SJCRH30 (cell line): Measurements from ENCODE around the gene CNTNAP2. TPM values are rescaled to one million over a fixed set of nuclear protein-coding genes. Genes with fewer than 3 reads are reported as not detected.

Experiments
- DNase-seq, 2 experiments: peaks; one replicate each; pipeline ENCODE4 v3.0.0-alpha.2; 2015 to 2020
- H3K27ac ChIP-seq: fragments of 250-450 bp; sonication (Bioruptor Pico); 2 replicates; pipeline ENCODE4 v1.5.1; 2020; ENCODE audit warnings: mild to moderate bottlenecking, moderate library complexity
- H3K27me3 ChIP-seq: fragments of 250-450 bp; sonication (Bioruptor Pico); 2 replicates; pipeline ENCODE4 v1.5.1; 2020; ENCODE audit warnings: mild to moderate bottlenecking, moderate library complexity
- H3K36me3 ChIP-seq: fragments of 250-450 bp; sonication (Bioruptor Pico); 2 replicates; pipeline ENCODE4 v1.5.1; 2020; ENCODE audit warnings: mild to moderate bottlenecking, moderate library complexity
- H3K4me1 ChIP-seq: fragments of 250-450 bp; sonication (Bioruptor Pico); 2 replicates; pipeline ENCODE4 v1.5.1; 2020; ENCODE audit warnings: mild to moderate bottlenecking, moderate library complexity
- H3K4me3 ChIP-seq: fragments of 250-450 bp; sonication (Bioruptor Pico); 2 replicates; pipeline ENCODE4 v1.5.1; 2020; ENCODE audit warnings: mild to moderate bottlenecking, moderate library complexity
- H3K9me3 ChIP-seq: fragments of 250-450 bp; sonication (Bioruptor Pico); replicated peaks from 2 replicates; pipeline ENCODE4 v1.5.1; 2020; ENCODE audit warnings: mild to moderate bottlenecking, moderate library complexity
- total RNA-seq: library from RNA; depleted of rRNA; stranded (reverse); fragments of >200 nt; shearing (Covaris generic); gene quantifications from 2 replicates; pipeline ENCODE4 v1.2.3, GENCODE V29; 2014

Gene CNTNAP2
- total RNA-seq, 1 experiment from 2014 or later = not detected

- no peaks in the 10 kb centered on the region for H3K36me3 ChIP-seq
- H3K4me3 ChIP-seq = no peak overlapping the region
- peaks cover 52% of the 10 kb centered on the region for H3K27me3 ChIP-seq
- no peaks in the 10 kb centered on the region for H3K4me1 ChIP-seq
- no peak for DNase-seq
- H3K9me3 ChIP-seq = no peaks in the 10 kb centered on the region
- H3K27ac ChIP-seq = no peak overlapping the region
Measured at GRCh38 chr7:148337995-148338747, 2221.6 kb downstream of the CNTNAP2 start.

GRCh38 chr7:148340438-148341280 is 2224.1 kb downstream of the CNTNAP2 start:
- no peaks in the 10 kb centered on the region for H3K4me1 ChIP-seq
- H3K4me3 ChIP-seq = no peak overlapping the region
- no peaks in the 10 kb centered on the region for H3K36me3 ChIP-seq
- H3K9me3 ChIP-seq = no peaks in the 10 kb centered on the region
- H3K27ac ChIP-seq = no peak overlapping the region
- no peak for DNase-seq
- peaks cover 54% of the 10 kb centered on the region for H3K27me3 ChIP-seq

GRCh38 chr7:148344406-148344805 is 2227.8 kb downstream of the CNTNAP2 start:
- no peaks in the 10 kb centered on the region for H3K9me3 ChIP-seq
- no peak for DNase-seq
- no peak overlapping the region for H3K4me3 ChIP-seq
- H3K4me1 ChIP-seq = no peaks in the 10 kb centered on the region
- no peaks in the 10 kb centered on the region for H3K36me3 ChIP-seq
- H3K27ac ChIP-seq = no peak overlapping the region
- H3K27me3 ChIP-seq = peaks cover 29% of the 10 kb centered on the region; the same call in 1 of the 2 replicates

- peaks cover 11% of the 10 kb centered on the region; the same call in 1 of the 2 replicates for H3K27me3 ChIP-seq
- no peak for DNase-seq
- H3K9me3 ChIP-seq = no peaks in the 10 kb centered on the region
- no peak overlapping the region for H3K4me3 ChIP-seq
- no peaks in the 10 kb centered on the region for H3K36me3 ChIP-seq
- H3K4me1 ChIP-seq = no peaks in the 10 kb centered on the region
- no peak overlapping the region for H3K27ac ChIP-seq
Measured at GRCh38 chr7:148347981-148348380, 2231.4 kb downstream of the CNTNAP2 start.

GRCh38 chr7:148348466-148348865 is 2231.9 kb downstream of the CNTNAP2 start:
- Histone ChIP-seq H3K36me3 (no peaks in the 10 kb centered on the region), H3K27ac (no peak overlapping the region), H3K9me3 (no peaks in the 10 kb centered on the region), H3K4me3 (no peak overlapping the region), H3K4me1 (no peaks in the 10 kb centered on the region), H3K27me3 (peaks cover 11% of the 10 kb centered on the region; the same call in 1 of the 2 replicates)
- no peak for DNase-seq

GRCh38 chr7:148356303-148356702 is 2239.7 kb downstream of the CNTNAP2 start:
- Histone ChIP-seq H3K36me3 (no peaks in the 10 kb centered on the region), H3K9me3 (no peaks in the 10 kb centered on the region), H3K27ac (no peak overlapping the region), H3K27me3 (peaks cover 3% of the 10 kb centered on the region; the same call in 1 of the 2 replicates), H3K4me1 (no peaks in the 10 kb centered on the region), H3K4me3 (no peak overlapping the region)
- DNase-seq = no peak

- H3K27me3 ChIP-seq = no peaks in the 10 kb centered on the region; the same call in 1 of the 2 replicates
Measured at GRCh38 chr7:148362541-148362940, 2245.9 kb downstream of the CNTNAP2 start.

GRCh38 chr7:148367731-148368475 is 2251.3 kb downstream of the CNTNAP2 start:
- Histone ChIP-seq H3K9me3 (no peaks in the 10 kb centered on the region), H3K4me1 (no peaks in the 10 kb centered on the region), H3K36me3 (no peaks in the 10 kb centered on the region)

More at GRCh38 chr7:148362541-148362940, 2245.9 kb downstream of the CNTNAP2 start:
- Histone ChIP-seq H3K27ac (no peak overlapping the region), H3K9me3 (no peaks in the 10 kb centered on the region), H3K4me1 (no peaks in the 10 kb centered on the region), H3K36me3 (no peaks in the 10 kb centered on the region), H3K4me3 (no peak overlapping the region)
- DNase-seq = no peak

GRCh38 chr7:148368562-148368961 is 2252.0 kb downstream of the CNTNAP2 start:
- Histone ChIP-seq H3K4me3 (no peak overlapping the region), H3K36me3 (no peaks in the 10 kb centered on the region), H3K9me3 (no peaks in the 10 kb centered on the region), H3K4me1 (no peaks in the 10 kb centered on the region), H3K27me3 (peaks cover 13% of the 10 kb centered on the region; the same call in 1 of the 2 replicates), H3K27ac (no peak overlapping the region)
- DNase-seq = no peak

More at GRCh38 chr7:148367731-148368475, 2251.3 kb downstream of the CNTNAP2 start:
- no peak for DNase-seq
- no peak overlapping the region for H3K4me3 ChIP-seq
- H3K27ac ChIP-seq = no peak overlapping the region
- H3K27me3 ChIP-seq = peaks cover 13% of the 10 kb centered on the region; the same call in 1 of the 2 replicates

GRCh38 chr7:148371280-148371937 is 2254.8 kb downstream of the CNTNAP2 start:
- Histone ChIP-seq H3K9me3 (no peaks in the 10 kb centered on the region), H3K27ac (no peak overlapping the region), H3K27me3 (peaks cover 19% of the 10 kb centered on the region; the same call in 1 of the 2 replicates), H3K36me3 (no peaks in the 10 kb centered on the region), H3K4me3 (no peak overlapping the region), H3K4me1 (no peaks in the 10 kb centered on the region)
- DNase-seq = no peak

- no peaks in the 10 kb centered on the region for H3K36me3 ChIP-seq
- H3K9me3 ChIP-seq = no peaks in the 10 kb centered on the region
- peaks cover 19% of the 10 kb centered on the region; the same call in 1 of the 2 replicates for H3K27me3 ChIP-seq
- DNase-seq = no peak
- no peak overlapping the region for H3K4me3 ChIP-seq
- no peak overlapping the region for H3K27ac ChIP-seq
- H3K4me1 ChIP-seq = no peaks in the 10 kb centered on the region
Measured at GRCh38 chr7:148374396-148375259, 2258.0 kb downstream of the CNTNAP2 start.

- H3K36me3 ChIP-seq = no peaks in the 10 kb centered on the region
- no peak for DNase-seq
Measured at GRCh38 chr7:148379677-148380076, 2263.1 kb downstream of the CNTNAP2 start.

More at GRCh38 chr7:148379677-148380076, 2263.1 kb downstream of the CNTNAP2 start:
- no peak overlapping the region for H3K4me3 ChIP-seq
- H3K27ac ChIP-seq = no peak overlapping the region
- H3K9me3 ChIP-seq = no peaks in the 10 kb centered on the region
- peaks cover 3% of the 10 kb centered on the region; the same call in 1 of the 2 replicates for H3K27me3 ChIP-seq
- no peaks in the 10 kb centered on the region for H3K4me1 ChIP-seq
